Measurements from ENCODE around the gene TNS4.
A peak's percentile ranks its signal among the peaks of the same experiment; 100 is the strongest.

Gene TNS4

GRCh38 chr17:40538936-40539705, 37.7 kb upstream of the TNS4 start:
- H3K4me3 ChIP-seq (ENCODE audit: low read length), result no peak overlapping the region
- TF ChIP-seq, protein P1, sequence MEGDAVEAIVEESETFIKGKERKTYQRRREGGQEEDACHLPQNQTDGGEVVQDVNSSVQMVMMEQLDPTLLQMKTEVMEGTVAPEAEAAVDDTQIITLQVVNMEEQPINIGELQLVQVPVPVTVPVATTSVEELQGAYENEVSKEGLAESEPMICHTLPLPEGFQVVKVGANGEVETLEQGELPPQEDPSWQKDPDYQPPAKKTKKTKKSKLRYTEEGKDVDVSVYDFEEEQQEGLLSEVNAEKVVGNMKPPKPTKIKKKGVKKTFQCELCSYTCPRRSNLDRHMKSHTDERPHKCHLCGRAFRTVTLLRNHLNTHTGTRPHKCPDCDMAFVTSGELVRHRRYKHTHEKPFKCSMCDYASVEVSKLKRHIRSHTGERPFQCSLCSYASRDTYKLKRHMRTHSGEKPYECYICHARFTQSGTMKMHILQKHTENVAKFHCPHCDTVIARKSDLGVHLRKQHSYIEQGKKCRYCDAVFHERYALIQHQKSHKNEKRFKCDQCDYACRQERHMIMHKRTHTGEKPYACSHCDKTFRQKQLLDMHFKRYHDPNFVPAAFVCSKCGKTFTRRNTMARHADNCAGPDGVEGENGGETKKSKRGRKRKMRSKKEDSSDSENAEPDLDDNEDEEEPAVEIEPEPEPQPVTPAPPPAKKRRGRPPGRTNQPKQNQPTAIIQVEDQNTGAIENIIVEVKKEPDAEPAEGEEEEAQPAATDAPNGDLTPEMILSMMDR (IDR thresholded peaks at IDR 0.05; ENCODE audit: insufficient read depth, low read depth, low read length, missing control alignments), result no peak
- no peak for DNase-seq (ENCODE audit: low read depth)

GRCh38 chr17:40538019-40538935, 36.9 kb upstream of the TNS4 start:
- TF ChIP-seq, protein P1 (IDR thresholded peaks at IDR 0.05; ENCODE audit: insufficient read depth, low read depth, low read length, missing control alignments), result no peak
- H3K4me3 ChIP-seq (ENCODE audit: low read length), result no peak overlapping the region
- DNase-seq (ENCODE audit: low read depth), result peak; percentile 85

- DNase-seq (ENCODE audit: low read depth), result peak; percentile 58
- TF ChIP-seq, protein P1 (IDR thresholded peaks at IDR 0.05; ENCODE audit: insufficient read depth, low read depth, low read length, missing control alignments), result no peak
- H3K4me3 ChIP-seq (ENCODE audit: low read length), result no peak overlapping the region
Observed at GRCh38 chr17:40536295-40537171, 35.1 kb upstream of the TNS4 start.

DNA sequence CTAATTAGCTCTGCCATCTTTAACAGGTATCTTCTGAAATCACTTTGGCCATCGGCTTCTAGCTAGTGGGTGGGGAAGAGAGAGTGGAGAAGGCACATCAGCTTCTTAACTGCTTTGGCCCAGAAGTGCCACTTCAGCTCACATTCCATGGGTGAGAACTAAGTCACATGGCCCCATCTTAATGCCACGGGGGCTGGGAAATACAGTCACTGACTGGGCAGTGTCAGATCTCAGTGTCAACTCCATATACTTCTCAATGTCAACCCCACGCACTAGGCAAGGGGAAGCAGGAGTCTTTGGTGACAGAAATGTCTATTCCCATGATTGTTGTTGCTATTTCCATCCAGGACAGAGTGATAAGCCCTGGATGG, 34.5 kb upstream of the TNS4 start:
- no peak for DNase-seq (ENCODE audit: low read depth)
- TF ChIP-seq, protein P1 (IDR thresholded peaks at IDR 0.05; ENCODE audit: insufficient read depth, low read depth, low read length, missing control alignments), result no peak
- H3K4me3 ChIP-seq (ENCODE audit: low read length), result no peak overlapping the region

DNA sequence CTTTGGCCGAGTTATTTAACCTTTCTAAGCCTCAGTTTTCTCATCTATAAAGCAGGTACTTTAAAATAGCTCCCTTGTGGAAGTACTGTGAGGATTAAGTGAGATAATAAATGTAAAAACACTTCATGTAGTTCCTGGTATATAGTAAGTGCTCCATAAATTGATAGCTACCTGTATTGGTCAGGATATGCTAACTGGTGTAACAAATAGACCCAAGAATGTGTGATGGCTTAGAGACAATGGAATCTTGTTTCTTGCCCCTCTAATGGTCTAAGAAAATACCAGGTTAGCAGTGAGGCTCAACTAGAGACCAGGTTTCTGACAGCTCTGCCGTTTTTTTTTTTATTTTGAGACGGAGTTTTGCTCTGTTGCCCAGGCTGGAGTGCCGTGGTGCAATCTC, 34.0 kb upstream of the TNS4 start:
- H3K4me3 ChIP-seq (ENCODE audit: low read length), result no peak overlapping the region
- TF ChIP-seq, protein P1 (IDR thresholded peaks at IDR 0.05; ENCODE audit: insufficient read depth, low read depth, low read length, missing control alignments), result no peak
- no peak for DNase-seq (ENCODE audit: low read depth)

GRCh38 chr17:40534371-40535189, 33.2 kb upstream of the TNS4 start:
- TF ChIP-seq, protein P1 (IDR thresholded peaks at IDR 0.05; ENCODE audit: insufficient read depth, low read depth, low read length, missing control alignments), result no peak
- H3K4me3 ChIP-seq (ENCODE audit: low read length), result no peak overlapping the region
- no peak for DNase-seq (ENCODE audit: low read depth)

Measured in epithelial cell of esophagus (primary cell).